ENCODE measurements around the gene TUBD1. TPM values are rescaled to one million over a fixed set of nuclear protein-coding genes. Genes with fewer than 3 reads are reported as not detected.
A peak's percentile ranks its signal among the peaks of the same experiment; 100 is the strongest.
"Not testable (repeated sequence)": the region's sequence is repeated elsewhere in the genome, so short reads cannot be mapped to it uniquely, and the experiment has no call there.

TUBD1 gene
- total RNA-seq, 2 experiments from 2014 or later, result 14.3 to 15.5 TPM

DNA sequence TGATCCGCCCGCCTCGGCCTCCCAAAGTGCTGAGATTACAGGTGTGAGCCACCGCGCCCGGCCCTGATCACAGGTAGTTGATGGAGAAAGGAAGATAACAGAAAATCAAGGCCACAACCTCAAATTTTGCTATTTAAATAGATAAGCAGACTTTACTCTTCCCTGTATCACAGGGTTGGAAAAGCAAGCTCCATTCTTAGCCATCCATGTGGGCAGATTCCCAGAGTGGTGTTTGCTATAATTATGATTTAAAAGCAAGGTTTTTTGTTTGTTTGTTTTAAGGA, 44.4 kb downstream of the TUBD1 start:
- Mint-ChIP-seq H3K9me3 (ENCODE audit: low read depth) (no peaks in the 10 kb centered on the region), H3K36me3 (no peaks in the 10 kb centered on the region), H3K27me3 (no peaks in the 10 kb centered on the region), H3K27ac (peak overlapping the region; percentile 62), H3K4me1 (peaks cover 73% of the 10 kb centered on the region), H3K4me3 (no peak overlapping the region)
- DNase-seq (no peak), ATAC-seq (no peak)
- CTCF ChIA-PET, result interaction anchor here (0.6 to 7.0 kb wide), 11 partner anchors 11 to 330 kb away, joined by 3 to 71 read pairs (median 3); no protein-coding TSS in a partner anchor

- H3K27me3 Mint-ChIP-seq, result no peaks in the 10 kb centered on the region
- peak overlapping the region; percentile 100 for H3K27ac Mint-ChIP-seq
- peaks cover 70% of the 10 kb centered on the region for H3K4me1 Mint-ChIP-seq
- ATAC-seq, result peak; percentile 29
- H3K9me3 Mint-ChIP-seq (ENCODE audit: low read depth), result no peaks in the 10 kb centered on the region
- CTCF ChIA-PET, result interaction anchor here (0.9 to 7.0 kb wide), 5 partner anchors 17 to 94 kb away, joined by 3 to 71 read pairs (median 4); no protein-coding TSS in a partner anchor
- peak overlapping the region; percentile 13 for H3K4me3 Mint-ChIP-seq
- peaks cover 16% of the 10 kb centered on the region for H3K36me3 Mint-ChIP-seq
- DNase-seq, result no peak
These were observed 46.2 kb downstream of the TUBD1 start for GRCh38 chr17:59846394-59847165.

DNA sequence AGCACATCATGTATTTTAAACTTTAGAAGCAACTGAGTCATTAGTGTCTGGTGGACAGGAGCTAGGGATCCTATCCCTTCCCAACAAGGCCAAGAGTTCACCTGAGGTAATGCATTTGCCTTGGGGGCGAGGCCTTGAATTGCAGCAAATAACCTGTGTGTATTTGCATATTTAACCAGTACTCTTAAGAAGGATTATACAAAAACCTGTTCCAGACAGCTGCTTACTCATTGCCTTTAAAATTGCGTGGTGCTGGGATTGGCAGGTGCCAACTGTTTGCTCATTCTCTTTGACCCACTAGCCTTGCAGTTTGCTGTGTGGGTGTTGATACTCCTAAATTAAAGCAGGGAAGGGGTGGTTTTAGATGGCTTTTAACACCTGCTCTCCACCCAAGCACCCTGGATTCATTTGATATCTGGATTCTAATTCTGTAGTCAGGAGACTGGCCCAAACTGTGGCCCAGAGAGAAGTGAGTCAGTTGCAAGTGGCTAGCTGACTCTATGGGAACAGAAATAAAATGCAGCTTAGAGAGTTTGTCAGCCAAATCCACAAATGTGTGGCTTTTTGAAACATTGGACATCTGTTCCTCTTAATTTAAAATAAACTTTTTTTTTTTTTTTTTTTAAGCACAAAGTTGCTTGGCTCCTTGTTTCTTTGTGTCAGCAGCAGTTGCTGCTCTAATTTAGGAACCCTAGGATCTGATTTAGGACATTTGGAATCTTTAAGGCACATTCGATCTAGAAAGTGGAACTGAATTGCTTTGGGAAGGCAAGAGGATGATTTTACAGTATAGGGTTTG, 46.9 kb downstream of the TUBD1 start:
- peak; percentile 57 for DNase-seq
- Mint-ChIP-seq H3K9me3 (ENCODE audit: low read depth) (no peaks in the 10 kb centered on the region), H3K27me3 (no peaks in the 10 kb centered on the region), H3K27ac (peak overlapping the region; percentile 100), H3K36me3 (peaks cover 24% of the 10 kb centered on the region), H3K4me3 (peak overlapping the region; percentile 20), H3K4me1 (peaks cover 70% of the 10 kb centered on the region)
- CTCF ChIA-PET, result interaction anchor here (7.0 to 10.8 kb wide), 2 partner anchors 61 to 93 kb away, joined by 71 to 90 read pairs; no protein-coding TSS in a partner anchor
- no peak for ATAC-seq

DNA sequence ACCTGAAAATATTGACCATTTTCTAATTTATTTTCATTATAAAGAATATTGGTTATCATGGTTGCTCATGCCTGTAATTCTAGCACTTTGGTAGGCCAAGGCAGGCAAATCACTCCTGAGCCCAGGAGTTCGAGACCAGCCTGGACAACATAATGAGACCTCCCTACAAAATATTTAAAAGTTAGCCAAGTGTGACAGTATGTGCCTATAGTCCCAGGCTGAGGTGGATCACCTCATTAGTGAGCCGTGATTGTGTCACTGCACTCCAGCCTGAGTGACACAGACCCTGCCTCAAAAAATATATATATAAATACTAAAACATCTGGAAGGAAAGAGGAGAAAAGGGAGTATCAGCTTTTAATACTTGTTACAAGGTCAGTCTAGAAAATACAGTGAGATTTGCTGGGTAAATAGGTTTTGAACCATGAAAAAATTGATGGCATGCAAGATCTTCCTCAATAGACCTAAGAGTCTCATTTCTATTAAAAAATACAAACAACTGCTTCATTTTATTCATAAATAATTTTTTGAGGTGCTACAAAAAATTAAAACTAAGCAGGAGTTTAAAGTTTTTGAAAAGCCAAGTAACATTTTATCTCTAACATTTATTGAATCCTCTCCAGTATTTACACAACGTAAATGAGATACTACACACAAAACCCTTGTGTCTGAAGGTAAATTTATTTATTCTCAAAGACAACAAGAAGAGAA, 47.7 kb downstream of the TUBD1 start:
- DNase-seq (no peak), ATAC-seq (no peak)
- no peaks in the 10 kb centered on the region for H3K9me3 Mint-ChIP-seq (ENCODE audit: low read depth)
- CTCF ChIA-PET, result interaction anchor here (2.7 to 10.8 kb wide), 3 partner anchors 60 to 92 kb away, joined by 13 to 90 read pairs (median 71); no protein-coding TSS in a partner anchor
- H3K27ac Mint-ChIP-seq, result peak overlapping the region; percentile 100
- peak overlapping the region; percentile 13 for H3K4me3 Mint-ChIP-seq
- no peaks in the 10 kb centered on the region for H3K27me3 Mint-ChIP-seq
- peaks cover 70% of the 10 kb centered on the region for H3K4me1 Mint-ChIP-seq
- H3K36me3 Mint-ChIP-seq, result peaks cover 31% of the 10 kb centered on the region

- peak; percentile 83 for DNase-seq
- H3K27ac Mint-ChIP-seq, result peak overlapping the region; percentile 100
These were observed 49.7 kb downstream of the TUBD1 start for GRCh38 chr17:59842901-59843652.

GRCh38 chr17:59841882-59842263, 50.9 kb downstream of the TUBD1 start:
- Mint-ChIP-seq H3K4me3 (peak overlapping the region; percentile 95), H3K27ac (peak overlapping the region; percentile 100), H3K4me1 (peaks cover 53% of the 10 kb centered on the region), H3K36me3 (peaks cover 55% of the 10 kb centered on the region)
- H3K9me3 Mint-ChIP-seq (ENCODE audit: low read depth); ATAC-seq; DNase-seq; H3K27me3 Mint-ChIP-seq: not testable (repeated sequence)
- CTCF ChIA-PET, result interaction anchor here (1.2 to 10.8 kb wide), 6 partner anchors 10 to 90 kb away, joined by 3 to 90 read pairs (median 4); no protein-coding TSS in a partner anchor

More at GRCh38 chr17:59842901-59843652, 49.7 kb downstream of the TUBD1 start:
- Mint-ChIP-seq H3K27me3 (no peaks in the 10 kb centered on the region), H3K36me3 (peaks cover 51% of the 10 kb centered on the region), H3K4me1 (peaks cover 53% of the 10 kb centered on the region), H3K4me3 (peak overlapping the region; percentile 95), H3K9me3 (ENCODE audit: low read depth) (no peaks in the 10 kb centered on the region)
- ATAC-seq, result peak; percentile 68
- CTCF ChIA-PET, result interaction anchor here (0.6 to 10.8 kb wide), 8 partner anchors 14 to 131 kb away, joined by 3 to 90 read pairs (median 4); no protein-coding TSS in a partner anchor

- not testable (repeated sequence) for ATAC-seq; H3K9me3 Mint-ChIP-seq (ENCODE audit: low read depth); H3K27me3 Mint-ChIP-seq
- H3K36me3 Mint-ChIP-seq, result peaks cover 55% of the 10 kb centered on the region
- peak overlapping the region; percentile 100 for H3K27ac Mint-ChIP-seq
- peak; percentile 63 for DNase-seq
- peak overlapping the region; percentile 95 for H3K4me3 Mint-ChIP-seq
- peaks cover 52% of the 10 kb centered on the region for H3K4me1 Mint-ChIP-seq
- CTCF ChIA-PET, result interaction anchor here (1.2 to 10.8 kb wide), 5 partner anchors 9 to 89 kb away, joined by 3 to 90 read pairs (median 4); no protein-coding TSS in a partner anchor
These were observed 51.5 kb downstream of the TUBD1 start for GRCh38 chr17:59841091-59841881.

DNA sequence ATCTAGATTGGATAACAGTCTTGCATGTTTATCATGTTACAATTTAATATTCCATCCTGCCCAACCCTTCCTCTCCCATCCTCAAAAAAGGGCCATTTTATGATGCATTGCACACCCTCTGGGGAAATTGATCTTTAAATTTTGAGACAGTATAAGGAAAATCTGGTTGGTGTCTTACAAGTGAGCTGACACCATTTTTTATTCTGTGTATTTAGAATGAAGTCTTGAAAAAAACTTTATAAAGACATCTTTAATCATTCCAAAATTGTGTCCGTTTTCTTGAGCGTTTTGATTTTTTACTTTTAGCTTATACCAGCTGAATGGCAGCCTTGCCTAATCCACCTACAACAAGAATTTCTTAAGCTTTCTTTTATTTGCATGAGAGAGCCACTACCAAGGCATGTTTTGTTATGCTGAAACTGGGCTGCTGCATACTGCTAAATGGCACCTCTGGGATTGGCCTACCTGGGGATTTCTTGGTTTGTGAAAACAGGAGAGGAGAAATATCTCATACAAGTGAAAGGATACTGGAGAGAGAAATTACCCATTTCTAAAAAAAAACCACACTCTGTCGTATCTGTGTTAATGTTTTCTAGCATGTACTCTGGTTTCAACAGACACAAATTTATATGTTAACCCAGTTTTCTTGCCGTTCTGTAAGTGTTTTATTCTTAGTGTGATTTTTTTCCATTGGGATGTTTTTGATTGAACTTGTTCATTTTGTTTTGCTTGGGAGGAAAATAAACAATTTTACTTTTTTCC, 52.2 kb downstream of the TUBD1 start:
- H3K4me1 Mint-ChIP-seq, result peaks cover 48% of the 10 kb centered on the region
- no peaks in the 10 kb centered on the region for H3K27me3 Mint-ChIP-seq
- H3K9me3 Mint-ChIP-seq (ENCODE audit: low read depth), result no peaks in the 10 kb centered on the region
- H3K27ac Mint-ChIP-seq, result peak overlapping the region; percentile 100
- peak overlapping the region; percentile 95 for H3K4me3 Mint-ChIP-seq
- ATAC-seq (no peak), DNase-seq (no peak)
- H3K36me3 Mint-ChIP-seq, result peaks cover 55% of the 10 kb centered on the region
- CTCF ChIA-PET, result interaction anchor here (1.2 to 10.8 kb wide), 3 partner anchors 13 to 87 kb away, joined by 3 to 90 read pairs (median 9); no protein-coding TSS in a partner anchor

DNA sequence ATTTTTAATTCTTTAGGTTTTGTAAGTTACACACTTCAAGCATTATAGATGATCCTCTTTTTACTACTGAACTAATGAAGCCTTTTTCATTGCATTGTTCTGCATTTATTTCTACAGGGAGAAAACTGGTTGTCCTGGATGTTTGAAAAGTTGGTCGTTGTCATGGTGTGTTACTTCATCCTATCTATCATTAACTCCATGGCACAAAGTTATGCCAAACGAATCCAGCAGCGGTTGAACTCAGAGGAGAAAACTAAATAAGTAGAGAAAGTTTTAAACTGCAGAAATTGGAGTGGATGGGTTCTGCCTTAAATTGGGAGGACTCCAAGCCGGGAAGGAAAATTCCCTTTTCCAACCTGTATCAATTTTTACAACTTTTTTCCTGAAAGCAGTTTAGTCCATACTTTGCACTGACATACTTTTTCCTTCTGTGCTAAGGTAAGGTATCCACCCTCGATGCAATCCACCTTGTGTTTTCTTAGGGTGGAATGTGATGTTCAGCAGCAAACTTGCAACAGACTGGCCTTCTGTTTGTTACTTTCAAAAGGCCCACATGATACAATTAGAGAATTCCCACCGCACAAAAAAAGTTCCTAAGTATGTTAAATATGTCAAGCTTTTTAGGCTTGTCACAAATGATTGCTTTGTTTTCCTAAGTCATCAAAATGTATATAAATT, 53.0 kb downstream of the TUBD1 start:
- Mint-ChIP-seq H3K4me1 (peaks cover 42% of the 10 kb centered on the region), H3K9me3 (ENCODE audit: low read depth) (no peaks in the 10 kb centered on the region), H3K27me3 (no peaks in the 10 kb centered on the region), H3K27ac (peak overlapping the region; percentile 100), H3K4me3 (peak overlapping the region; percentile 95), H3K36me3 (peaks cover 55% of the 10 kb centered on the region)
- DNase-seq (no peak), ATAC-seq (no peak)
- CTCF ChIA-PET, result interaction anchor here (1.8 to 10.8 kb wide), 3 partner anchors 10 to 86 kb away, joined by 9 to 90 read pairs (median 10); no protein-coding TSS in a partner anchor

- Mint-ChIP-seq H3K4me1 (peaks cover 40% of the 10 kb centered on the region), H3K36me3 (peaks cover 57% of the 10 kb centered on the region), H3K27me3 (no peaks in the 10 kb centered on the region), H3K27ac (peak overlapping the region; percentile 100), H3K9me3 (ENCODE audit: low read depth) (no peaks in the 10 kb centered on the region), H3K4me3 (peak overlapping the region; percentile 95)
- peak; percentile 73 for DNase-seq
- CTCF ChIA-PET, result interaction anchor here (0.7 to 10.8 kb wide), 5 partner anchors 9 to 84 kb away, joined by 3 to 90 read pairs (median 13); no protein-coding TSS in a partner anchor
- no peak for ATAC-seq
These were observed 54.5 kb downstream of the TUBD1 start for GRCh38 chr17:59838052-59838916.
